Activated T-helper 17 cell treated with anti-CD3 and anti-CD28 coated beads, Interleukin-2, amount 50 U/mL, for 72 hours (primary cell): ENCODE measurements around the gene PLPP4. TPM values are rescaled to one million over a fixed set of nuclear protein-coding genes. Genes with fewer than 3 reads are reported as not detected.

Source experiments
- ATAC-seq: fragments of 150-1000 bp; cut with Tn5 transposase; replicated peaks from 2 replicates; pipeline ENCODE4 v1.10.0; 2021; ENCODE audit warnings: mild to moderate bottlenecking, moderate library complexity
- H3K27ac Mint-ChIP-seq: one replicate; pipeline ENCODE4 v1.8.0; 2022; ENCODE audit warnings: mixed read lengths
- H3K27me3 Mint-ChIP-seq: one replicate; pipeline ENCODE4 v1.8.0; 2022; ENCODE audit warnings: mixed read lengths
- H3K36me3 Mint-ChIP-seq: one replicate; pipeline ENCODE4 v1.8.0; 2022; ENCODE audit warnings: low read depth, mild to moderate bottlenecking, mixed read lengths
- H3K4me1 Mint-ChIP-seq: one replicate; pipeline ENCODE4 v1.8.0; 2022; ENCODE audit warnings: mixed read lengths
- H3K4me3 Mint-ChIP-seq: one replicate; pipeline ENCODE4 v1.8.0; 2022; ENCODE audit warnings: mild to moderate bottlenecking, mixed read lengths
- H3K9me3 Mint-ChIP-seq: one replicate; pipeline ENCODE4 v1.8.0; 2022; ENCODE audit warnings: mixed read lengths
- total RNA-seq, 2 donors: library from RNA; stranded (reverse); gene quantifications; one replicate each; pipeline ENCODE4 v1.2.3, GENCODE V29; 2022

Gene PLPP4
- total RNA-seq, 2 donors from 2014 or later: not detected

DNA sequence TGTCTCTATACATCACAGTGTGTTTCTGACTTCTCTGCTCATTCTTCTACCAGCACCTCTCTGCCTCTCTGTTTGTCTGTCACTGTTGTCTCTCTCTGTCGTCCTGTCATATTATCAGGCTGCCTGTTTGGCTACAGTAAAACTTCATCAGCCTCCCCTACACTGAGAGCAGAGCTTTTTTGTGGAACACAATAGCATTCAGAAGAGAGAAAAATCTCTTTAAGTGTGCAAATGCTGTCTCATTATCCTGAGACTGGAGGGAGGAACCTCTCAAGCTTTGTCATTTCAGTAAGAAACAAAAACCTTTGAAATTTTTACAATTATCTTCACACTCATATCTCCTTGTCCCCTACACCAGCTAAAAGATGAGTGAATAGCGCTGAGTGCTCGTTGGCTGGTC lies 148.4 kb downstream of the PLPP4 start:
- Mint-ChIP-seq H3K36me3 (no peaks in the 10 kb centered on the region), H3K4me1 (peaks cover 12% of the 10 kb centered on the region), H3K27me3 (peaks cover 4% of the 10 kb centered on the region), H3K9me3 (peaks cover 4% of the 10 kb centered on the region), H3K27ac (no peak overlapping the region), H3K4me3 (no peak overlapping the region)
- ATAC-seq: no peak

DNA sequence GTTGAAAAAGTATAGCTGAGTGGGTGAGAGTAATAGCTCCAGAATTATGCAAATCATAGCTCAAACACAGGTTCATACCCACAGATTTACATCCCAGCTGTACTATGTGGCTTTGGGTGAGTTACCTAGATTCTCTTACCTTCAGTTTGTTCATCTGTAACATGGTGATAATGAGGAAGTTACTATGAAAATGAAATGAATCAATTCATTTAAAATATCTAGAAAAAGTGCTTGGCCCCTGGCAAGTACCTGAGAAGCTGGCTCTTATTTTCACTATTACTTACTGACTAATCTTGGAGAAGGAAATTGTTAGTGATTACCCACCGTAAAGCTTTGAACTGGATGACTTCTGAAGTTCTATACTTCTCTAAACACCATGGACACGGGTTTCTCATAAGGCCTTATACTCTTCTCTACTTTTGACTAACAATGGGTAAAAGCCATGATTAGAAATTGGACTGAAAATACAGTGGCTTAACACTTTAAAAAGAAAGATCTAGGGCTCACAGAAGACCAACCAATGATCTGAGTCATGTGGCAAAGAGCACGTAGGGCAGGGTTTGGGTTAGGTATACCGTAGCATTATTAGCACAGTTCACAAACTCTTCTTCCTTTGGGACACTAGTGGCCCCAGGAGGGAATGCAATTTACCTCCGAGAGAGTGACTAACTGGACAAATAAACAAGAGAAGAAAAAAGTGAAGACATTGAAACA lies 149.2 kb downstream of the PLPP4 start:
- peaks cover 4% of the 10 kb centered on the region for H3K9me3 Mint-ChIP-seq
- H3K4me1 Mint-ChIP-seq: peaks cover 12% of the 10 kb centered on the region
- H3K27ac Mint-ChIP-seq: no peak overlapping the region
- no peak overlapping the region for H3K4me3 Mint-ChIP-seq
- H3K27me3 Mint-ChIP-seq: peaks cover 4% of the 10 kb centered on the region
- no peaks in the 10 kb centered on the region for H3K36me3 Mint-ChIP-seq
- peak; percentile 46 for ATAC-seq

GRCh38 chr10:120607016-120607709 lies 150.1 kb downstream of the PLPP4 start:
- peaks cover 4% of the 10 kb centered on the region for H3K27me3 Mint-ChIP-seq
- H3K36me3 Mint-ChIP-seq: no peaks in the 10 kb centered on the region
- ATAC-seq: no peak
- peaks cover 4% of the 10 kb centered on the region for H3K9me3 Mint-ChIP-seq
- no peak overlapping the region for H3K4me3 Mint-ChIP-seq
- peaks cover 12% of the 10 kb centered on the region for H3K4me1 Mint-ChIP-seq
- H3K27ac Mint-ChIP-seq: no peak overlapping the region

DNA sequence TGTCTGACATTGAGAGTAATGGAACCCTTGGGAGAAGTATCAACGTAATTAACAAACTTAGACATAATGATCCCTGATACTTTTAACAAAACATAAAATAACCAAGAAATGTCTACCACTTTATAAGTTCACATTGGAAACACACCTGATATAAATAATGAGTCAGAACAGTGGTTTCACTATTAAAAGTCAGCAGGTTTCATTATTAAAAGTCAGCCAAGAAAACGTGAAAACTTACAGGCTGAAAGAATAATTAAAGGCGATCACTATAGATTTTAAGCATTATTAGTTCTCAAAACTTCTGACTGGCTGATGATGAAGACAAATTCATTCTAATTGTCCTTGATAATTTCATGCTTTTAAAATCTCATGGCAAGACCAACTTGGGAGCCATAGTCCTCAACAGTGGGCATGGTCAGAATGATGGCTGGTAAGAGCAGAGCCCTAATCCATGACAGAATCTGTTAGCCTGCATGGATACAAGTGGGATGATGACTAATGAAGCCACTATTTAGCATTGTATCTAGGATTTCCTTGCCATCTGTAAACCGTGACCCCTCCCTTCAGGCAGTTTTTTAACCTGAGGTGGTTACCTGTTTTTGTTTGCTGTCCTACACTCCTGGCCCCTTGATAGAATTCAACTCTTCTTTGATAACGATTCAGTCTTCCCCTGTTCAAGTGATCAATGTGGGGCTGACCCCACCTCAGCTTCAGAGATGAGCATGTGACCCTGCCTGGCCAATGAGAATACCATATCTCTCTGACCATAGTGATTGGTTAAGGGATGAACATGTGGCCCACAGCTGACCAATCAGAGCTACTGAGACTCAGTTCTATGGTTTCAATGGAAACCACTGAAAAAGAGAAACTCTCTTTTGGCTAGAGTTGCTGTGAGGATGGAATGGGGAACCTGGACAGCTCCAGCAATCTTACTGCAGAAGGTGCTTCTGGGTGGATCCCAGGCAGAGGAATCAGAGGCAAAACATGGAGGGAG lies 151.0 kb downstream of the PLPP4 start:
- Mint-ChIP-seq H3K4me1 (peaks cover 12% of the 10 kb centered on the region), H3K27ac (no peak overlapping the region), H3K9me3 (peaks cover 4% of the 10 kb centered on the region), H3K27me3 (peaks cover 4% of the 10 kb centered on the region), H3K4me3 (no peak overlapping the region), H3K36me3 (no peaks in the 10 kb centered on the region)
- no peak for ATAC-seq

DNA sequence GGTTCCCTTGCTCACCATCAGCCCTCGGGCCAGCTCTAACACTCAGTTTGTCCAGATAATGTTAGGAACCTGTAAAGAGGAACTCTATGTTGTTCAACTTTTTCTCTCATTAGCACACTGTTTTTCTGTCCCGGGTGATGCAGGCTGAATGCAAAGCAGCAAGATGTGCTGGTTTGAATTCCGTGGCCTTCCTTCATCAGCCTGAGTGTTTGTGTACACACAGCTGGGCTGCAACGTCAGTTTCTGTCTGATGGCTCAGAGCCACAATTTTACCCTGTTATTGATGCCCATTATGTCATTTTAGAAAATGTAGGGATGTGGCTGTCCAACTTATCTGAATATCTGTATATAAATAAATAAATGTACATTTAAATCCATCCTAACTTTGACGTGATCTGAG lies 152.0 kb downstream of the PLPP4 start:
- Mint-ChIP-seq H3K4me3 (no peak overlapping the region), H3K27me3 (peaks cover 4% of the 10 kb centered on the region), H3K9me3 (peaks cover 4% of the 10 kb centered on the region), H3K4me1 (peaks cover 12% of the 10 kb centered on the region), H3K36me3 (no peaks in the 10 kb centered on the region), H3K27ac (no peak overlapping the region)
- ATAC-seq: no peak

DNA sequence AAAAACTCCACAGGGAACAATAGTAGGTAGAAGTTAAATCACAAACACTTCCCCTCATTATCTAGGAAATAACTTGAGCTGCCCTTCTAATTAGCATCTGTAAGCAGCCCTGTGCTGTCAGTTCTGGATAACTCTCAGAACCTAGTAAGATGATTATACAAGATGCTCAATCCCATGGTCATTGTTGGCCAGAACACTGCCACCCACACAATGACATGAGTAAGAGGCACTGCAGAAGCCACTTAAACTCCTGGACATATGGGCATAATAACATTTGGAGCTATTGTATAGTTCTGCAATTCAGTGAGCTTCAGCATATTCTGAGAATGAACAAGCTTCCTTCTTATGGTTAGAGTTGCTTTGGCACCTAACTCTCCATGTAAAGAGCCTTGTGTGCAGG lies 153.8 kb downstream of the PLPP4 start:
- H3K4me3 Mint-ChIP-seq: no peak overlapping the region
- no peaks in the 10 kb centered on the region for H3K36me3 Mint-ChIP-seq
- H3K9me3 Mint-ChIP-seq: peaks cover 4% of the 10 kb centered on the region
- H3K27ac Mint-ChIP-seq: no peak overlapping the region
- peaks cover 4% of the 10 kb centered on the region for H3K27me3 Mint-ChIP-seq
- no peak for ATAC-seq
- peaks cover 12% of the 10 kb centered on the region for H3K4me1 Mint-ChIP-seq

- no peak overlapping the region for H3K4me3 Mint-ChIP-seq
- peaks cover 6% of the 10 kb centered on the region for H3K4me1 Mint-ChIP-seq
- no peak overlapping the region for H3K27ac Mint-ChIP-seq
- ATAC-seq: no peak
- H3K27me3 Mint-ChIP-seq: peaks cover 4% of the 10 kb centered on the region
- H3K36me3 Mint-ChIP-seq: no peaks in the 10 kb centered on the region
- peaks cover 5% of the 10 kb centered on the region for H3K9me3 Mint-ChIP-seq
These were observed 155.7 kb downstream of the PLPP4 start for GRCh38 chr10:120612756-120613155.

DNA sequence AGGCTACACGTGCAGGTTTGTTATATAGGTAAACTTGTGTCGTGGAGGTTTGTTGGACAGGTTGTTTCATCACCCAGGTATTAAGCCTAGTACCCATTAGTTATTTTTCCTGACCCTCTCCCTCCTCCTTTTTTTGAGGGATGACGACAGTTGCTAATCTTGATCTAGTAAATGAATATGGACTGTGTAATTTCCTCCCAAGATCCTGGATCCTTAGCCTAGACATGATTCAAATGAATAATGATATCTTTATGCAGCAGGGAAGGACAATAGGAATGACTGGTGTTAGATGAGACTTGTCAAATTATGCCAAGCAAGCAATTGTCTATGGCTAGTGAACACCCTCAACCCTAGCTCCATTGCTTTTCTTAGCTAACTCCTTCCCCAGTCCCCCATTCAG lies 156.2 kb downstream of the PLPP4 start:
- peaks cover 2% of the 10 kb centered on the region for H3K4me1 Mint-ChIP-seq
- no peaks in the 10 kb centered on the region for H3K36me3 Mint-ChIP-seq
- H3K9me3 Mint-ChIP-seq: peaks cover 5% of the 10 kb centered on the region
- ATAC-seq: no peak
- H3K4me3 Mint-ChIP-seq: no peak overlapping the region
- no peak overlapping the region for H3K27ac Mint-ChIP-seq
- H3K27me3 Mint-ChIP-seq: peaks cover 4% of the 10 kb centered on the region

GRCh38 chr10:120614680-120615079 lies 157.7 kb downstream of the PLPP4 start:
- Mint-ChIP-seq H3K9me3 (peaks cover 5% of the 10 kb centered on the region), H3K27ac (no peak overlapping the region), H3K4me1 (no peaks in the 10 kb centered on the region), H3K36me3 (no peaks in the 10 kb centered on the region), H3K27me3 (peaks cover 4% of the 10 kb centered on the region), H3K4me3 (no peak overlapping the region)
- ATAC-seq: no peak

DNA sequence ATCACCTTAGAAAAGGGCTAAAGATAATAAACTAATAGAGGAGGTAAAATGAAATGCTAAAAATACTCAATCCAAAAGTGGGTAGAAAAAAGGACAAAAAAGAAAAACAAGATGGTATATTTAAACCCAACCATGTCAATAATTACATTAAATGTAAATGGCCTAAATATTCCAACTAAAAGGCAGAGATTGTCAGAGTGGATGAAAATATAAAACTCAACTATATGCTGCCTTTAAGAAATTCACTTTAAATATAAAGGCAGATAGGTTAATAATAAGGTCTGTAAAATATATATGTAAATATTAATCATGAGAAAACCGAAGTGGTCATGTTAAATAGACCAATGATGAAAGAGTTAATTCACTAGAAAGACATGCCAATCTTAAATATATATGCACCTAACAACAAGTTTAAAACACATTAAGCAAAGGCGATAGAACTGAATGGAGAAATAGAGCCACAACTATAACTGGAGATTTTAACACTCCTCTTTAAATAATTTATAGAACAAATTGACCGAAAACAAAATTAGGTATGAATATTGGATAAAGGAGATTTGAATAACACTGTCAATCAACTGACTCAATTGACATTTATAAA lies 159.4 kb downstream of the PLPP4 start:
- no peaks in the 10 kb centered on the region for H3K4me1 Mint-ChIP-seq
- H3K27ac Mint-ChIP-seq: no peak overlapping the region
- peaks cover 9% of the 10 kb centered on the region for H3K9me3 Mint-ChIP-seq
- peaks cover 5% of the 10 kb centered on the region for H3K27me3 Mint-ChIP-seq
- H3K36me3 Mint-ChIP-seq: no peaks in the 10 kb centered on the region
- no peak for ATAC-seq
- H3K4me3 Mint-ChIP-seq: no peak overlapping the region

GRCh38 chr10:120628197-120628596 lies 171.2 kb downstream of the PLPP4 start:
- Mint-ChIP-seq H3K36me3 (no peaks in the 10 kb centered on the region), H3K27me3 (peaks cover 8% of the 10 kb centered on the region), H3K27ac (no peak overlapping the region), H3K9me3 (no peaks in the 10 kb centered on the region), H3K4me1 (no peaks in the 10 kb centered on the region), H3K4me3 (no peak overlapping the region)
- no peak for ATAC-seq

DNA sequence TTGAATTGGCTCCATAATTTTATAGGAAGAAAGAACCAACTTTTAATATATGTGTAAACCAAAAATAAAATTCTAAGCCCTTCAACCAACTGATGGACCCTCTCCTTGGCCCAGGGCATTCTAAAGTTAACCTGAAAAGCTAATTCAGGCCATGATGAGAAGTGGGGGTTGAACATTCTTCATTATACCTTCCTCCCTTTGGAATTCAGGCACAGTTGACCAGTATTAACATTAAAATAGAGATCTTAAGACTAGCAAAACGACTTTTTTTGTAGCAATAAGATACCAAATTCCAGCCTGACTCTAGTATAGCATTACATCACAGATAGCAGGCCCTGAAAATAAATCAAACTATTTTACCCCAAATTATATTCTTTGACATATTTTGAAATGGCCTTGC lies 173.2 kb downstream of the PLPP4 start:
- no peak overlapping the region for H3K27ac Mint-ChIP-seq
- H3K27me3 Mint-ChIP-seq: peaks cover 14% of the 10 kb centered on the region
- no peaks in the 10 kb centered on the region for H3K4me1 Mint-ChIP-seq
- no peaks in the 10 kb centered on the region for H3K36me3 Mint-ChIP-seq
- ATAC-seq: no peak
- H3K4me3 Mint-ChIP-seq: no peak overlapping the region
- H3K9me3 Mint-ChIP-seq: no peaks in the 10 kb centered on the region

- peaks cover 3% of the 10 kb centered on the region for H3K9me3 Mint-ChIP-seq
- no peak for ATAC-seq
- peaks cover 15% of the 10 kb centered on the region for H3K27me3 Mint-ChIP-seq
- no peak overlapping the region for H3K27ac Mint-ChIP-seq
- H3K4me3 Mint-ChIP-seq: no peak overlapping the region
- no peaks in the 10 kb centered on the region for H3K4me1 Mint-ChIP-seq
- H3K36me3 Mint-ChIP-seq: no peaks in the 10 kb centered on the region
These were observed 175.0 kb downstream of the PLPP4 start for GRCh38 chr10:120632047-120632446.

GRCh38 chr10:120632942-120633341 lies 175.9 kb downstream of the PLPP4 start:
- Mint-ChIP-seq H3K27ac (no peak overlapping the region), H3K4me1 (no peaks in the 10 kb centered on the region), H3K4me3 (no peak overlapping the region), H3K9me3 (peaks cover 3% of the 10 kb centered on the region), H3K36me3 (no peaks in the 10 kb centered on the region), H3K27me3 (peaks cover 10% of the 10 kb centered on the region)
- no peak for ATAC-seq
